Osteocyte (in vitro differentiated cells): ENCODE results near the gene CYTH2. TPM values are rescaled to one million over a fixed set of nuclear protein-coding genes. Genes with fewer than 3 reads are reported as not detected.
A peak's percentile ranks its signal among the peaks of the same experiment; 100 is the strongest.

Experiments used
- DNase-seq: peaks from one replicate; pipeline ENCODE4 v3.0.0; 2021; ENCODE audit warnings: mixed read lengths; ENCODE audit not compliant: unreplicated experiment; ENCODE audit errors: extremely low spot score
- H3K27ac Mint-ChIP-seq: one replicate; pipeline ENCODE4 v1.8.0; 2021; ENCODE audit warnings: mild to moderate bottlenecking, mixed read lengths; ENCODE audit not compliant: unreplicated experiment
- H3K27me3 Mint-ChIP-seq: one replicate; pipeline ENCODE4 v1.8.0; 2021; ENCODE audit warnings: mixed read lengths; ENCODE audit not compliant: unreplicated experiment
- H3K36me3 Mint-ChIP-seq: one replicate; pipeline ENCODE4 v1.8.0; 2021; ENCODE audit warnings: mixed read lengths; ENCODE audit not compliant: unreplicated experiment
- H3K4me1 Mint-ChIP-seq: one replicate; pipeline ENCODE4 v1.8.0; 2021; ENCODE audit warnings: mixed read lengths; ENCODE audit not compliant: unreplicated experiment
- H3K4me3 Mint-ChIP-seq: one replicate; pipeline ENCODE4 v1.8.0; 2021; ENCODE audit warnings: mild to moderate bottlenecking, moderate library complexity, mixed read lengths; ENCODE audit not compliant: unreplicated experiment
- H3K9me3 Mint-ChIP-seq: one replicate; pipeline ENCODE4 v1.8.0; 2021; ENCODE audit warnings: mixed read lengths; ENCODE audit not compliant: unreplicated experiment
- total RNA-seq: library from RNA; stranded (reverse); gene quantifications from 2 replicates; pipeline ENCODE4 v1.2.1, GENCODE V29; 2021
- TF ChIP-seq, protein P1 (sequence below): fragments of 200-600 bp; sonication (generic); IDR thresholded peaks from 2 replicates; pipeline ENCODE4 v1.5.0; 2021; ENCODE audit warnings: antibody characterized with exemption, mild to moderate bottlenecking, moderate library complexity

The CYTH2 gene
- total RNA-seq, 1 donor from 2014 or later = 107 TPM

DNA sequence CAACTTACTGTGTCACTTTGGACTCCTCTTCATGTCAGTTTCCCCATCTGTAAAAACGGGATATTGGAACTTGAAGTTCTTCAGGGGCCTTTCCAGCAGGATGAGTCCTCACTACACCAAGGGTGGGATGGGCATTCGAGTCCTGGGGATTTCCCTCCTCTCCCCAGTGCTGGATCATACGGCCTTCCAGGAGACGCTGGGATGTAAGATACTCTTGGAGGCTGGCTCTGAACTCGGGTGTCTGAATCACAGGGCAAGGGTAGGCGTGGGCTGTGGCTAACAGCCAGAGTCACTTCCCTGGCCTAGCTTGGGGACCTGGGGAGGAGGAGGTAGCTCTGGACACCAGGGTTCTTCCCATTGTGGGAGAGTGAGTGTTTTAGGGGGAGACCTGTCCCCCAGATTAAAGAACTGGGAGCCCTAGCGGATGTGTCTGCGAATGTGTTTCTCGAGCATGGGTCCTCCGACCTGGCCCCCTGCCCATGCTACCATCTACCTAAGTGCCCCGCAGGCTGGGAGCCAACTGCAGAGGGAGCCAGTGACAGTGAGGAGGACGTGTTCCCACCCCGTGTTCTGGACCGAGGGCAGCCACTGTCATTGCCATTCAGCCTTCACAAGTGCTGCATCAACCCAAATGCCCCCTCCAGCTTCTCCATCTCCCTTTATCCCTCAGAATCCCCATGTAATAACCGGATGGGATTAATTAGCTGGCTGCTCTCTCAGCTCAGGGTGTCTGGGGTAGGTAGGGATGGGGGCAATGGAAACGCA is 2.4 kb upstream of the CYTH2 start:
- Mint-ChIP-seq H3K36me3 (peaks cover 7% of the 10 kb centered on the region), H3K27ac (no peak overlapping the region)
- TF ChIP-seq, protein P1, sequence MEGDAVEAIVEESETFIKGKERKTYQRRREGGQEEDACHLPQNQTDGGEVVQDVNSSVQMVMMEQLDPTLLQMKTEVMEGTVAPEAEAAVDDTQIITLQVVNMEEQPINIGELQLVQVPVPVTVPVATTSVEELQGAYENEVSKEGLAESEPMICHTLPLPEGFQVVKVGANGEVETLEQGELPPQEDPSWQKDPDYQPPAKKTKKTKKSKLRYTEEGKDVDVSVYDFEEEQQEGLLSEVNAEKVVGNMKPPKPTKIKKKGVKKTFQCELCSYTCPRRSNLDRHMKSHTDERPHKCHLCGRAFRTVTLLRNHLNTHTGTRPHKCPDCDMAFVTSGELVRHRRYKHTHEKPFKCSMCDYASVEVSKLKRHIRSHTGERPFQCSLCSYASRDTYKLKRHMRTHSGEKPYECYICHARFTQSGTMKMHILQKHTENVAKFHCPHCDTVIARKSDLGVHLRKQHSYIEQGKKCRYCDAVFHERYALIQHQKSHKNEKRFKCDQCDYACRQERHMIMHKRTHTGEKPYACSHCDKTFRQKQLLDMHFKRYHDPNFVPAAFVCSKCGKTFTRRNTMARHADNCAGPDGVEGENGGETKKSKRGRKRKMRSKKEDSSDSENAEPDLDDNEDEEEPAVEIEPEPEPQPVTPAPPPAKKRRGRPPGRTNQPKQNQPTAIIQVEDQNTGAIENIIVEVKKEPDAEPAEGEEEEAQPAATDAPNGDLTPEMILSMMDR = no peak

DNA sequence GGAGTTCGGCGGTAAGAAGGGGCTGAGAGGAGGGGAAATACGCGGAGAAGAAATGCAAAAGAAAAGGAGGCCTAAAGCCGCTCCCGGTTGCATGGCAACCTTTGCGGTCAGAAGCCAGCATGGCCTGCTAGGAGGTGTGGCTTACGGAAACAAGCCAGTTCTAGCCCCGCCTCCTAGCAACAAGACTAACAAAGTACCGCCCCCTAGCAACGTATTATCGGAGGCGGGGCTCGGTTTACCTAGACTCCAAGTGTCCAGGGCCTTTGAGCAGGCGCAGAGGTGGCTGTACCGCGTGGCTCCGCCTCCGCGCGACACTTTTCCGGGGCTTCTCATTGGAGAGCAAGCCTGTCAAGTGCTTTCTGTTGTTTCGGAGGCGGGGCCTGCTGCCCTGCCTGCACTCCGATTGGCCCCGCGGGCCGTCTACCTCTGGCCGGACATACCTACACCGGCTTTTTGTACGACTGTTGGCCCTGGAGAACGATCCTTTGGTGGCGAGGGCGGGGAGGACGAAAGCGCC is 339 bp upstream of the CYTH2 start:
- H3K36me3 Mint-ChIP-seq = peaks cover 16% of the 10 kb centered on the region

More for the DNA sequence above, 2.4 kb upstream of the CYTH2 start:
- Mint-ChIP-seq H3K9me3 (no peaks in the 10 kb centered on the region), H3K4me3 (no peak overlapping the region), H3K27me3 (no peaks in the 10 kb centered on the region), H3K4me1 (peaks cover 22% of the 10 kb centered on the region)
- DNase-seq = no peak

DNA sequence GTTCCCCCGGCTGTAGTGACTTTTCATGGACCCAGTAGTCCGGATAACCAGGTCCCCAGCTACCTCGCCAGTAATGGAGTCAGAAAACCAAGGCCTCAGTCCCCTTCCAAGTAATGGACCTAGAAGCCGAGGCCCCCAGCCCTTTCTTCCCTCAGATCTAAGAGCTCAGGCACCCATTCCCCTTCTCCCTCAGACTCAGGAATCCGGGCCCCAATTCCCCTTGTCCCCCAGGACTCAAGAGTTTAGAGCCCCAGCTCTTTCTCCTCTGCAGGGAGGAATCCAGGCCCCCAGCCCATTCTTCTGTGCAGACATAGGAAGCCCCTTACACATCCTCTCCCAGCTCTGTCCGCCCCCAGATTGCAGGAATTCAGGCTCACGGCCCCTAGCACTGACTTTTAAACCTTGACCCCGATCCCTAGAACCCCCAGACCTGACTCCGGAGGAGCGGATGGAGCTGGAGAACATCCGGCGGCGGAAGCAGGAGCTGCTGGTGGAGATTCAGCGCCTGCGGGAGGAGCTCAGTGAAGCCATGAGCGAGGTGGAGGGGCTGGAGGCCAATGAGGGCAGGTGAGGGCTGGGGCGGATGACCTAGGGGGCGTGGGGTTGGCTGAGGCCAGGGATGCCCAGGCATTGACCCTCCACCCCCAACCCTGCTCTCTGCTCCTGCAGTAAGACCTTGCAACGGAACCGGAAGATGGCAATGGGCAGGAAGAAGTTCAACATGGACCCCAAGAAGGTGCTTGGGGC is 938 bp downstream of the CYTH2 start:
- no peak for DNase-seq
- H3K36me3 Mint-ChIP-seq = peaks cover 25% of the 10 kb centered on the region
- no peaks in the 10 kb centered on the region for H3K27me3 Mint-ChIP-seq
- H3K9me3 Mint-ChIP-seq = no peaks in the 10 kb centered on the region
- no peak overlapping the region for H3K27ac Mint-ChIP-seq
- TF ChIP-seq, protein P1 = no peak
- peak overlapping the region; percentile 82 for H3K4me3 Mint-ChIP-seq
- H3K4me1 Mint-ChIP-seq = peaks cover 23% of the 10 kb centered on the region

More for the DNA sequence above, 339 bp upstream of the CYTH2 start:
- peak; percentile 100 for DNase-seq
- peak overlapping the region; percentile 96 for H3K27ac Mint-ChIP-seq
- H3K9me3 Mint-ChIP-seq = no peaks in the 10 kb centered on the region
- no peaks in the 10 kb centered on the region for H3K27me3 Mint-ChIP-seq
- peaks cover 22% of the 10 kb centered on the region for H3K4me1 Mint-ChIP-seq
- TF ChIP-seq, protein P1 = no peak
- peak overlapping the region; percentile 82 for H3K4me3 Mint-ChIP-seq

DNA sequence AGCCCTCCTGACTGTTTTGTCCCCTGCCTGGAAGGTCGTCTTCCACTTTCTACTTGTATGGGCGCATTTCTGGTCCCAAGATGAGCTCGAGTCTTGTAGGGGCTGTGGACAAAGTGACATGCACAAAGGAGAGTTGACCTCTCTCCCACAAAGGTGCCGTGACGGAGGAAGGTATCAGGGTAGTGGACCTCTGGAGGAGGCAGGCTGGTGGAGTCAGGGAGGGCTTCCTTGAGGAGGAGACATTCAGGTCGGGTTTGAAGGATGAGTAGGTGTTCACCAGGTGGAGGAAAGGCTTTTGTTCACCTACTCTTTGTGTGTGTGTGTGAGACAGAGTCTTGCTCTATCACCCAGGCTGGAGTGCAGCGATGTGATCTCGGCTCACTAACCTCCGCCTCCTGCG is 1.7 kb downstream of the CYTH2 start:
- H3K4me3 Mint-ChIP-seq = peak overlapping the region; percentile 54
- peaks cover 33% of the 10 kb centered on the region for H3K36me3 Mint-ChIP-seq
- TF ChIP-seq, protein P1 = no peak
- peaks cover 23% of the 10 kb centered on the region for H3K4me1 Mint-ChIP-seq
- H3K27me3 Mint-ChIP-seq = no peaks in the 10 kb centered on the region
- no peak overlapping the region for H3K27ac Mint-ChIP-seq
- H3K9me3 Mint-ChIP-seq = no peaks in the 10 kb centered on the region
- no peak for DNase-seq

GRCh38 chr19:48471836-48472235 is 2.7 kb downstream of the CYTH2 start:
- H3K27me3 Mint-ChIP-seq = no peaks in the 10 kb centered on the region
- H3K9me3 Mint-ChIP-seq = no peaks in the 10 kb centered on the region
- peaks cover 38% of the 10 kb centered on the region for H3K36me3 Mint-ChIP-seq
- TF ChIP-seq, protein P1 = no peak
- no peak overlapping the region for H3K4me3 Mint-ChIP-seq
- no peak overlapping the region for H3K27ac Mint-ChIP-seq
- peaks cover 23% of the 10 kb centered on the region for H3K4me1 Mint-ChIP-seq
- no peak for DNase-seq
